Activated T-helper 1 cell treated with anti-CD3 and anti-CD28 coated beads, Interleukin-12 subunit alpha, Interleukin-12 subunit beta, Interleukin-2, Interleukin-4 antibody, amounts not matched to agents 30 ng/mL and 10 ng/mL and 1 ng/mL, durations not matched to agents 14 hours and 24 hours and 36 hours (primary cell): ENCODE results near the gene SCN5A. TPM values are rescaled to one million over a fixed set of nuclear protein-coding genes. Genes with fewer than 3 reads are reported as not detected.

Experiments
- DNase-seq: peaks from one replicate; pipeline ENCODE4 v3.0.0; 2021; ENCODE audit warnings: low spot score
- H3K27ac Mint-ChIP-seq: one replicate; pipeline ENCODE4 v1.8.0; 2021; ENCODE audit warnings: mild to moderate bottlenecking, mixed read lengths
- H3K27me3 Mint-ChIP-seq: one replicate; pipeline ENCODE4 v1.8.0; 2022; ENCODE audit warnings: mild to moderate bottlenecking, moderate library complexity, mixed read lengths; ENCODE audit not compliant: insufficient read depth
- H3K36me3 Mint-ChIP-seq: one replicate; pipeline ENCODE4 v1.8.0; 2021; ENCODE audit warnings: low read depth, mixed read lengths
- H3K4me1 Mint-ChIP-seq: one replicate; pipeline ENCODE4 v1.8.0; 2021; ENCODE audit warnings: low read depth, mixed read lengths
- H3K4me3 Mint-ChIP-seq: one replicate; pipeline ENCODE4 v1.8.0; 2021; ENCODE audit warnings: mild to moderate bottlenecking, moderate library complexity, mixed read lengths
- H3K9me3 Mint-ChIP-seq: one replicate; pipeline ENCODE4 v1.8.0; 2021; ENCODE audit warnings: mixed read lengths
- intact Hi-C: fragments of 100-400 bp; cut with micrococcal nuclease; formaldehyde crosslinking; loops from one replicate; pipeline ENCODE4 v1.15.1; 2024
- total RNA-seq: library from RNA; stranded (reverse); gene quantifications from 2 replicates; pipeline ENCODE4 v1.2.3, GENCODE V29; 2022

Gene SCN5A
- total RNA-seq, 1 donor from 2014 or later = not detected

GRCh38 chr3:38601956-38602550, 47.4 kb downstream of the SCN5A start:
- no peak for DNase-seq
- Mint-ChIP-seq H3K27ac (no peak overlapping the region), H3K4me3 (no peak overlapping the region), H3K4me1 (no peaks in the 10 kb centered on the region), H3K27me3 (no peaks in the 10 kb centered on the region), H3K9me3 (no peaks in the 10 kb centered on the region), H3K36me3 (no peaks in the 10 kb centered on the region)
- intact Hi-C loops = no loop called here

GRCh38 chr3:38600551-38600950, 48.9 kb downstream of the SCN5A start:
- no peak overlapping the region for H3K27ac Mint-ChIP-seq
- H3K9me3 Mint-ChIP-seq = no peaks in the 10 kb centered on the region
- no peak overlapping the region for H3K4me3 Mint-ChIP-seq
- intact Hi-C loops = no loop called here
- DNase-seq = no peak
- H3K36me3 Mint-ChIP-seq = no peaks in the 10 kb centered on the region
- H3K27me3 Mint-ChIP-seq = no peaks in the 10 kb centered on the region
- no peaks in the 10 kb centered on the region for H3K4me1 Mint-ChIP-seq

- peaks cover 2% of the 10 kb centered on the region for H3K27me3 Mint-ChIP-seq
- no peak overlapping the region for H3K4me3 Mint-ChIP-seq
- no peak for DNase-seq
- intact Hi-C loops = no loop called here
- no peaks in the 10 kb centered on the region for H3K9me3 Mint-ChIP-seq
- H3K27ac Mint-ChIP-seq = no peak overlapping the region
- no peaks in the 10 kb centered on the region for H3K36me3 Mint-ChIP-seq
- no peaks in the 10 kb centered on the region for H3K4me1 Mint-ChIP-seq
These were observed 49.6 kb downstream of the SCN5A start for GRCh38 chr3:38599886-38600285.

GRCh38 chr3:38598791-38599190, 50.7 kb downstream of the SCN5A start:
- intact Hi-C loops = no loop called here
- Mint-ChIP-seq H3K27me3 (peaks cover 3% of the 10 kb centered on the region), H3K4me3 (no peak overlapping the region), H3K9me3 (no peaks in the 10 kb centered on the region), H3K27ac (no peak overlapping the region), H3K36me3 (no peaks in the 10 kb centered on the region), H3K4me1 (no peaks in the 10 kb centered on the region)
- no peak for DNase-seq

- no peaks in the 10 kb centered on the region for H3K9me3 Mint-ChIP-seq
- intact Hi-C loops = no loop called here
- no peak overlapping the region for H3K4me3 Mint-ChIP-seq
- no peaks in the 10 kb centered on the region for H3K36me3 Mint-ChIP-seq
- no peaks in the 10 kb centered on the region for H3K4me1 Mint-ChIP-seq
- no peak overlapping the region for H3K27ac Mint-ChIP-seq
- peaks cover 3% of the 10 kb centered on the region for H3K27me3 Mint-ChIP-seq
- DNase-seq = no peak
These were observed 51.9 kb downstream of the SCN5A start for GRCh38 chr3:38597502-38598060.

- H3K27ac Mint-ChIP-seq = no peak overlapping the region
- H3K4me1 Mint-ChIP-seq = no peaks in the 10 kb centered on the region
- H3K4me3 Mint-ChIP-seq = no peak overlapping the region
- H3K27me3 Mint-ChIP-seq = peaks cover 7% of the 10 kb centered on the region
- H3K36me3 Mint-ChIP-seq = no peaks in the 10 kb centered on the region
- no peaks in the 10 kb centered on the region for H3K9me3 Mint-ChIP-seq
- intact Hi-C loops = no loop called here
- DNase-seq = no peak
These were observed 54.1 kb downstream of the SCN5A start for GRCh38 chr3:38595393-38595792.

- H3K27ac Mint-ChIP-seq = no peak overlapping the region
- no peaks in the 10 kb centered on the region for H3K4me1 Mint-ChIP-seq
- no peak overlapping the region for H3K4me3 Mint-ChIP-seq
- no peak for DNase-seq
- H3K27me3 Mint-ChIP-seq = peaks cover 7% of the 10 kb centered on the region
- no peaks in the 10 kb centered on the region for H3K36me3 Mint-ChIP-seq
- H3K9me3 Mint-ChIP-seq = no peaks in the 10 kb centered on the region
- intact Hi-C loops = no loop called here
These were observed 59.0 kb downstream of the SCN5A start for GRCh38 chr3:38590521-38590920.

GRCh38 chr3:38588995-38589937, 60.2 kb downstream of the SCN5A start:
- no peaks in the 10 kb centered on the region for H3K36me3 Mint-ChIP-seq
- H3K4me1 Mint-ChIP-seq = no peaks in the 10 kb centered on the region
- peaks cover 4% of the 10 kb centered on the region for H3K27me3 Mint-ChIP-seq
- intact Hi-C loops = no loop called here
- no peak for DNase-seq
- no peak overlapping the region for H3K4me3 Mint-ChIP-seq
- H3K27ac Mint-ChIP-seq = no peak overlapping the region
- H3K9me3 Mint-ChIP-seq = no peaks in the 10 kb centered on the region

- H3K4me3 Mint-ChIP-seq = no peak overlapping the region
- H3K36me3 Mint-ChIP-seq = no peaks in the 10 kb centered on the region
- H3K9me3 Mint-ChIP-seq = no peaks in the 10 kb centered on the region
- DNase-seq = no peak
- H3K4me1 Mint-ChIP-seq = no peaks in the 10 kb centered on the region
- H3K27ac Mint-ChIP-seq = no peak overlapping the region
- H3K27me3 Mint-ChIP-seq = peaks cover 4% of the 10 kb centered on the region
- intact Hi-C loops = no loop called here
These were observed 61.0 kb downstream of the SCN5A start for GRCh38 chr3:38588371-38588971.

- no peaks in the 10 kb centered on the region for H3K4me1 Mint-ChIP-seq
- H3K27ac Mint-ChIP-seq = no peak overlapping the region
- no peaks in the 10 kb centered on the region for H3K9me3 Mint-ChIP-seq
- intact Hi-C loops = no loop called here
- no peak overlapping the region for H3K4me3 Mint-ChIP-seq
- no peaks in the 10 kb centered on the region for H3K36me3 Mint-ChIP-seq
- DNase-seq = no peak
- peaks cover 7% of the 10 kb centered on the region for H3K27me3 Mint-ChIP-seq
These were observed 61.8 kb downstream of the SCN5A start for GRCh38 chr3:38587548-38588131.

GRCh38 chr3:38586546-38587520, 62.7 kb downstream of the SCN5A start:
- H3K27me3 Mint-ChIP-seq = peaks cover 7% of the 10 kb centered on the region
- no peaks in the 10 kb centered on the region for H3K9me3 Mint-ChIP-seq
- intact Hi-C loops = no loop called here
- no peaks in the 10 kb centered on the region for H3K4me1 Mint-ChIP-seq
- H3K36me3 Mint-ChIP-seq = no peaks in the 10 kb centered on the region
- H3K4me3 Mint-ChIP-seq = no peak overlapping the region
- no peak overlapping the region for H3K27ac Mint-ChIP-seq
- DNase-seq = no peak
